Type B pancreatic cell (in vitro differentiated cells): ENCODE results near the gene DNAJC12. TPM values are rescaled to one million over a fixed set of nuclear protein-coding genes. Genes with fewer than 3 reads are reported as not detected.
"Not testable (repeated sequence)": the region's sequence is repeated elsewhere in the genome, so short reads cannot be mapped to it uniquely, and the experiment has no call there.

ENCODE experiments used
- DNase-seq: peaks from one replicate; pipeline ENCODE4 v3.0.0; 2021; ENCODE audit warnings: mixed read lengths; ENCODE audit not compliant: unreplicated experiment; ENCODE audit errors: extremely low spot score
- H3K27ac Mint-ChIP-seq: 2 replicates; pipeline ENCODE4 v1.8.0; 2021; ENCODE audit warnings: mild to moderate bottlenecking, mixed read lengths
- H3K27me3 Mint-ChIP-seq: 2 replicates; pipeline ENCODE4 v1.8.0; 2021; ENCODE audit warnings: mixed read lengths
- H3K36me3 Mint-ChIP-seq: 2 replicates; pipeline ENCODE4 v1.8.0; 2021; ENCODE audit warnings: mixed read lengths
- H3K4me1 Mint-ChIP-seq: one replicate; pipeline ENCODE4 v1.8.0; 2021; ENCODE audit warnings: mixed read lengths; ENCODE audit not compliant: unreplicated experiment
- H3K4me3 Mint-ChIP-seq: 2 replicates; pipeline ENCODE4 v1.8.0; 2021; ENCODE audit warnings: mild to moderate bottlenecking, mixed read lengths
- H3K9me3 Mint-ChIP-seq: 2 replicates; pipeline ENCODE4 v1.8.0; 2021; ENCODE audit warnings: mixed read lengths
- CTCF ChIP-seq: fragments of 200-600 bp; sonication (generic); conservative IDR thresholded peaks from 2 replicates; pipeline ENCODE4 v1.5.0; 2021; ENCODE audit warnings: antibody characterized with exemption, mild to moderate bottlenecking
- long read RNA-seq: library from polyadenylated mRNA; unstranded; transcript quantifications from one replicate; pipeline ENCODE4 v2.0.0, GENCODE V29; 2020
- total RNA-seq: library from RNA; stranded (reverse); gene quantifications from 2 replicates; pipeline ENCODE4 v1.2.1, GENCODE V29; 2021; ENCODE audit warnings: low replicate concordance

The DNAJC12 gene
- total RNA-seq: 15.7 and 19.4 TPM in 2 replicates
- long read RNA-seq, transcript DNAJC12-201 (5 exons, 1,201 nt): major isoform, 34 of 43 reads
- long read RNA-seq, partial matches to known transcripts: 1 of 43 reads
- long read RNA-seq, other reads (novel, unspliced or antisense): 6 of 43 reads

- H3K36me3 Mint-ChIP-seq: no peaks in the 10 kb centered on the region
- H3K4me3 Mint-ChIP-seq: peak within 1 kb of the TSS; percentile 88
- H3K27me3 Mint-ChIP-seq: no peaks in the 10 kb centered on the region
- peak within 1 kb of the TSS; percentile 61 for H3K27ac Mint-ChIP-seq
- no peak for TF ChIP-seq CTCF
- H3K9me3 Mint-ChIP-seq: no peaks in the 10 kb centered on the region
- no peak for DNase-seq
- H3K4me1 Mint-ChIP-seq: peaks cover 5% of the 10 kb centered on the region
Measured at GRCh38 chr10:67837541-67838314, at the start of gene DNAJC12. TSS of gene DNAJC12 (minus strand) at chr10:67838188. CDS start at chr10:67838011, 177 bp downstream.

GRCh38 chr10:67884842-67885670 lies 47.1 kb upstream of the DNAJC12 start:
- H3K36me3 Mint-ChIP-seq: peaks cover 23% of the 10 kb centered on the region

GRCh38 chr10:67884313-67884841 lies 46.4 kb upstream of the DNAJC12 start, which contains the start of gene SIRT1:
TSS of gene SIRT1 (plus strand) at chr10:67884656. CDS start at chr10:67884722, 66 bp downstream.
- peak; percentile 5 for TF ChIP-seq CTCF
- Mint-ChIP-seq H3K36me3 (peaks cover 19% of the 10 kb centered on the region), H3K27ac (peak within 1 kb of the TSS; percentile 95), H3K4me1 (peaks cover 4% of the 10 kb centered on the region), H3K9me3 (no peaks in the 10 kb centered on the region), H3K4me3 (peak within 1 kb of the TSS; percentile 95), H3K27me3 (no peaks in the 10 kb centered on the region)
- DNase-seq: peak; percentile 98

More at GRCh38 chr10:67884842-67885670, 47.1 kb upstream of the DNAJC12 start:
- Mint-ChIP-seq H3K4me3 (peak overlapping the region; percentile 92), H3K27ac (peak overlapping the region; percentile 95), H3K9me3 (no peaks in the 10 kb centered on the region), H3K4me1 (peaks cover 4% of the 10 kb centered on the region), H3K27me3 (no peaks in the 10 kb centered on the region)
- no peak for TF ChIP-seq CTCF
- peak; percentile 81 for DNase-seq

- Mint-ChIP-seq H3K36me3 (peaks cover 14% of the 10 kb centered on the region), H3K4me1 (peaks cover 4% of the 10 kb centered on the region), H3K27ac (peak overlapping the region; percentile 95), H3K27me3 (no peaks in the 10 kb centered on the region), H3K4me3 (peak overlapping the region; percentile 95), H3K9me3 (no peaks in the 10 kb centered on the region)
- no peak for DNase-seq
- TF ChIP-seq CTCF: no peak
Measured at GRCh38 chr10:67883710-67884312, 45.8 kb upstream of the DNAJC12 start.

- no peaks in the 10 kb centered on the region for H3K36me3 Mint-ChIP-seq
- no peak for TF ChIP-seq CTCF
- no peaks in the 10 kb centered on the region for H3K4me1 Mint-ChIP-seq
- H3K9me3 Mint-ChIP-seq: no peaks in the 10 kb centered on the region
- H3K27ac Mint-ChIP-seq: no peak overlapping the region
- H3K27me3 Mint-ChIP-seq: no peaks in the 10 kb centered on the region
- no peak overlapping the region for H3K4me3 Mint-ChIP-seq
- no peak for DNase-seq
Measured at GRCh38 chr10:67878133-67878532, 40.1 kb upstream of the DNAJC12 start.

GRCh38 chr10:67877421-67877820 lies 39.4 kb upstream of the DNAJC12 start:
- not testable (repeated sequence) for H3K4me1 Mint-ChIP-seq, H3K27ac Mint-ChIP-seq, H3K4me3 Mint-ChIP-seq, DNase-seq, H3K9me3 Mint-ChIP-seq, H3K36me3 Mint-ChIP-seq, H3K27me3 Mint-ChIP-seq
